MCF 10A (cell line): ENCODE measurements around the gene B4GALT7. TPM values are rescaled to one million over a fixed set of nuclear protein-coding genes. Genes with fewer than 3 reads are reported as not detected.
"Not testable (repeated sequence)": the region's sequence is repeated elsewhere in the genome, so short reads cannot be mapped to it uniquely, and the experiment has no call there.

Experiments
- BruUV-seq: library from RNA; stranded (reverse); fragments of 400-500 nt; replicated peaks from 2 replicates; lab custom pipeline; 2021; lab: Mats Ljungman, UMichigan
- CTCF ChIA-PET: fragments of 300-600 bp; sonication (Branson Sonifier 250); formaldehyde crosslinking; extraction: SDS; loops from one replicate; lab custom pipeline; 2021; ENCODE audit warnings: antibody characterized with exemption, inconsistent platforms; lab: Yijun Ruan, JAX
- POLR2A ChIA-PET: fragments of 300-600, 350-650 bp; sonication (Branson Sonifier 250); formaldehyde crosslinking; extraction: SDS; loops from one replicate; lab custom pipeline; 2020; ENCODE audit warnings: antibody characterized with exemption, inconsistent platforms; lab: Yijun Ruan, JAX
- DNase-seq: peaks from one replicate; pipeline ENCODE4 v3.0.0-alpha.2; 2018; ENCODE audit not compliant: unreplicated experiment
- H3K27ac Mint-ChIP-seq: one replicate; pipeline ENCODE4 v1.8.0; 2022; ENCODE audit warnings: mild to moderate bottlenecking, low read depth, mixed read lengths; ENCODE audit not compliant: unreplicated experiment
- H3K27me3 Mint-ChIP-seq: one replicate; pipeline ENCODE4 v1.8.0; 2022; ENCODE audit warnings: mixed read lengths; ENCODE audit not compliant: insufficient read depth, unreplicated experiment
- H3K36me3 Mint-ChIP-seq: one replicate; pipeline ENCODE4 v1.8.0; 2022; ENCODE audit warnings: mild to moderate bottlenecking, moderate library complexity, mixed read lengths; ENCODE audit not compliant: insufficient read depth, unreplicated experiment
- H3K4me1 Mint-ChIP-seq: one replicate; pipeline ENCODE4 v1.8.0; 2022; ENCODE audit warnings: mixed read lengths; ENCODE audit not compliant: insufficient read depth, unreplicated experiment
- H3K4me3 Mint-ChIP-seq: one replicate; pipeline ENCODE4 v1.8.0; 2022; ENCODE audit warnings: mild to moderate bottlenecking, moderate library complexity, mixed read lengths; ENCODE audit not compliant: unreplicated experiment
- H3K9me3 Mint-ChIP-seq: one replicate; pipeline ENCODE4 v1.8.0; 2022; ENCODE audit warnings: mixed read lengths; ENCODE audit not compliant: unreplicated experiment
- intact Hi-C: fragments of 100-400 bp; cut with micrococcal nuclease; formaldehyde crosslinking; loops from 2 replicates; pipeline ENCODE4 v1.14.1; 2022
- total RNA-seq: library from RNA; stranded (reverse); gene quantifications from 2 replicates; pipeline ENCODE4 v1.2.3, GENCODE V29; 2022
- TF ChIP-seq, protein P1 (sequence below): fragments of 200-600 bp; IDR thresholded peaks from one replicate; pipeline ENCODE4 v1.8.0; 2022; ENCODE audit warnings: antibody characterized with exemption, mild to moderate bottlenecking; ENCODE audit not compliant: unreplicated experiment

Gene B4GALT7
- total RNA-seq, 1 experiment from 2014 or later: 38.8 TPM

GRCh38 chr5:177557796-177558195 lies 42.1 kb upstream of the B4GALT7 start:
- no TSS peak for BruUV-seq
- TF ChIP-seq, protein P1, sequence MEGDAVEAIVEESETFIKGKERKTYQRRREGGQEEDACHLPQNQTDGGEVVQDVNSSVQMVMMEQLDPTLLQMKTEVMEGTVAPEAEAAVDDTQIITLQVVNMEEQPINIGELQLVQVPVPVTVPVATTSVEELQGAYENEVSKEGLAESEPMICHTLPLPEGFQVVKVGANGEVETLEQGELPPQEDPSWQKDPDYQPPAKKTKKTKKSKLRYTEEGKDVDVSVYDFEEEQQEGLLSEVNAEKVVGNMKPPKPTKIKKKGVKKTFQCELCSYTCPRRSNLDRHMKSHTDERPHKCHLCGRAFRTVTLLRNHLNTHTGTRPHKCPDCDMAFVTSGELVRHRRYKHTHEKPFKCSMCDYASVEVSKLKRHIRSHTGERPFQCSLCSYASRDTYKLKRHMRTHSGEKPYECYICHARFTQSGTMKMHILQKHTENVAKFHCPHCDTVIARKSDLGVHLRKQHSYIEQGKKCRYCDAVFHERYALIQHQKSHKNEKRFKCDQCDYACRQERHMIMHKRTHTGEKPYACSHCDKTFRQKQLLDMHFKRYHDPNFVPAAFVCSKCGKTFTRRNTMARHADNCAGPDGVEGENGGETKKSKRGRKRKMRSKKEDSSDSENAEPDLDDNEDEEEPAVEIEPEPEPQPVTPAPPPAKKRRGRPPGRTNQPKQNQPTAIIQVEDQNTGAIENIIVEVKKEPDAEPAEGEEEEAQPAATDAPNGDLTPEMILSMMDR: no peak
- Mint-ChIP-seq H3K4me1 (peaks cover 20% of the 10 kb centered on the region), H3K9me3 (no peaks in the 10 kb centered on the region), H3K36me3 (peaks cover 7% of the 10 kb centered on the region), H3K27me3 (no peaks in the 10 kb centered on the region), H3K27ac (no peak overlapping the region), H3K4me3 (no peak overlapping the region)
- intact Hi-C loops: no loop called here
- no peak for DNase-seq
- ChIA-PET POLR2A (interaction anchor here (1.6 to 1.7 kb wide), 2 partner anchors 12 to 35 kb away, joined by 5 to 9 read pairs; no protein-coding TSS in a partner anchor), CTCF (interaction anchor here (0.6 to 1.6 kb wide), 7 partner anchors 9 to 562 kb away, joined by 3 to 7 read pairs (median 3); no protein-coding TSS in a partner anchor)

DNA sequence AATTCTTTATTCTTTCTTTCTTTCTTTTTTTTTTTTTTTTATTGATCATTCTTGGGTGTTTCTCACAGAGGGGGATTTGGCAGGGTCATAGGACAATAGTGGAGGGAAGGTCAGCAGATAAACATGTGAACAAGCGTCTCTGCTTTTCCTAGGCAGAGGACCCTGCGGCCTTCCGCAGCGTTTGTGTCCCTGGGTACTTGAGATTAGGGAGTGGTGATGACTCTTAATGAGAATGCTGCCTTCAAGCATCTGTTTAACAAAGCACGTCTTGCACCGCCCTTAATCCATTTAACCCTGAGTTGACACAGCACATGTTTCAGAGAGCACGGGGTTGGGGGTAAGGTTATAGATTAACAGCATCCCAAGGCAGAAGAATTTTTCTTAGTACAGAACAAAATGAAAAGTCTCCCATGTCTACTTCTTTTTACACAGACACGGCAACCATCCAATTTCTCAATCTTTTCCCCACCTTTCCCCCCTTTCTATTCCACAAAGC lies 40.4 kb upstream of the B4GALT7 start:
- H3K4me3 Mint-ChIP-seq, intact Hi-C loops, BruUV-seq, H3K9me3 Mint-ChIP-seq, H3K36me3 Mint-ChIP-seq, H3K27me3 Mint-ChIP-seq, CTCF ChIA-PET, DNase-seq, H3K27ac Mint-ChIP-seq: not testable (repeated sequence)
- peaks cover 13% of the 10 kb centered on the region for H3K4me1 Mint-ChIP-seq
- POLR2A ChIA-PET: interaction anchor here (0.6 kb wide), 1 partner anchor 42 kb away, joined by 3 read pairs; no protein-coding TSS in a partner anchor

GRCh38 chr5:177565046-177565445 lies 34.9 kb upstream of the B4GALT7 start:
- ChIA-PET POLR2A (interaction anchor here (1.2 to 1.9 kb wide), 2 partner anchors 14 to 34 kb away, joined by 3 to 4 read pairs; partner anchors contain the start of gene B4GALT7), CTCF (interaction anchor here (0.6 to 1.0 kb wide), 2 partner anchors 19 to 21 kb away, joined by 3 read pairs; no protein-coding TSS in a partner anchor)
- Mint-ChIP-seq H3K27me3 (peaks cover 7% of the 10 kb centered on the region), H3K27ac (no peak overlapping the region), H3K4me3 (no peak overlapping the region), H3K36me3 (no peaks in the 10 kb centered on the region), H3K9me3 (no peaks in the 10 kb centered on the region), H3K4me1 (peaks cover 8% of the 10 kb centered on the region)
- peak; percentile 52 for DNase-seq
- TF ChIP-seq, protein P1: no peak
- BruUV-seq: no TSS peak
- intact Hi-C loops: no loop called here

DNA sequence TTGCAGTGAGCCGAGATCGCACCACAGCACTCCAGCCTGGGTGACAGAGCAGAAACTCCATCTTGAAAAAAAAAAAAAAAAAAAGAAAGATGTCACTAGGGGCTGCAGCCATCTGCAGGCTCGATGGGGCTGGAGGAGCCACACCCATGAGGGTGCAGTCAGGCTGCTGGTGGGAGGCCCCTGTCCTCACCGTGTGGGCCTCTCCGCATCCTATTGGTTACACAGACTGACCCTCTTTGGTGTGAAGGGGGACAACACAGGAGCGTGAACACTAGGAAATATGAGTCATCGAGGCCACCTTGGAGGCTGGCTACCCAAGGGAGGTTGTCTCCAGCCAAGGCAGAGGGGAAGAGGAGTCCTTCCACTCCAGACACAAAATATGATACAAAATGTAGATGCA lies 31.6 kb upstream of the B4GALT7 start:
- Mint-ChIP-seq H3K4me1 (no peaks in the 10 kb centered on the region), H3K36me3 (no peaks in the 10 kb centered on the region), H3K4me3 (no peak overlapping the region), H3K27me3 (peaks cover 11% of the 10 kb centered on the region), H3K27ac (no peak overlapping the region), H3K9me3 (no peaks in the 10 kb centered on the region)
- no peak for DNase-seq
- no TSS peak for BruUV-seq
- intact Hi-C loops: no loop called here
- TF ChIP-seq, protein P1: no peak
- CTCF ChIA-PET: interaction anchor here (0.9 kb wide), 1 partner anchor 22 kb away, joined by 3 read pairs; no protein-coding TSS in a partner anchor
- POLR2A ChIA-PET: interaction anchor here (0.9 to 1.3 kb wide), 2 partner anchors 10 to 44 kb away, joined by 3 to 6 read pairs; no protein-coding TSS in a partner anchor
